GM04503 (cell line): ENCODE data around the gene AP2M1.
A peak's percentile ranks its signal among the peaks of the same experiment; 100 is the strongest.

Experiments used
- DNase-seq: peaks from one replicate; pipeline ENCODE4 v3.0.0-alpha.2; 2012; ENCODE audit warnings: low read depth

Gene AP2M1

GRCh38 chr3:184180165-184180564 lies 5.5 kb downstream of the AP2M1 start:
- DNase-seq: no peak

DNA sequence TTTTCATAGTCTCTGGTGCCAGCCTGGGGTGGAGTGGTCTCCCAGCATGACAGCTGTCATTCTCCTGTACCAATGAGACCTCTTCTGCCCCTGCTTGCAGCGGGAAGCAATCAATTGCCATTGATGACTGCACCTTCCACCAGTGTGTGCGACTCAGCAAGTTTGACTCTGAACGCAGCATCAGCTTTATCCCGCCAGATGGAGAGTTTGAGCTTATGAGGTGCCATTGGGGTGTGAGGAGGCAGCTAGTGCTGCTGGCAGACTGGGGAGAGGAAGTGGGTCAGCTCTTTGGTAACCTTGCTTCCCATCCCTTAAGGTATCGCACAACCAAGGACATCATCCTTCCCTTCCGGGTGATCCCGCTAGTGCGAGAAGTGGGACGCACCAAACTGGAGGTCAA lies 6.9 kb downstream of the AP2M1 start:
- no peak for DNase-seq

- DNase-seq: no peak
Observed at GRCh38 chr3:184183679-184184078, 9.0 kb downstream of the AP2M1 start.

GRCh38 chr3:184184546-184185230 lies 10.0 kb downstream of the AP2M1 start:
- DNase-seq: no peak

- DNase-seq: peak; percentile 87
Observed at GRCh38 chr3:184185461-184186183, 11.0 kb downstream of the AP2M1 start.

DNA sequence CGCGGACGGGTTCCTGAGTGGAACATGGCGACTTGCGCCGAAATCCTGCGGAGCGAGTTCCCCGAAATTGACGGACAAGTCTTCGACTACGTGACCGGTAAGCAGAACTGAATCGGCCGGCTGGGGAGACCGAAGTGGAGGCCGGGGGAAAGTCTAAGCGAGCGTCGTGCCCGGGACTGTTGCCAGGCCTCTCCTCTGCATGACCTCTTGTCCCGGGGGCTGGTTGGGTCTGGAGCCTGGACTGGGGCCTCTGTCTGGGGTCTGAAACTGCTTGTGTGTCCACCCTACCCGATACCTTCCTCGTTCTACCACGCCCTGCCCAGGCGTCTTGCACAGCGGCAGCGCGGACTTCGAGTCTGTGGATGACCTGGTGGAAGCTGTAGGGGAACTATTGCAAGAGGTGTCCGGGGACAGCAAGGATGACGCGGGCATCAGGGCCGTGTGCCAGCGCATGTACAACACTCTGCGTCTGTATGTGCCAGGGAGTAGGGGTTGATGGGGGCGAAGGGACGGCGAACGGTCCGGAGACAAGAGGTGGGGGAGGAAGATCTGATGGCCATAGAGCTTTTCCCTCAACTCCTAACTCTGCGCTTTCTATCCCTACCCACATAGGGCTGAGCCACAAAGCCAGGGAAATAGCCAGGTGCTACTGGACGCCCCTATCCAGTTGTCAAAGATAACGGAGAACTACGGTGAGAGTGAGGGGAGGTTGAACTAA lies 11.7 kb downstream of the AP2M1 start, which contains the start of gene ABCF3:
TSS of gene ABCF3 (plus strand) at position 16 of the 718 bp plus-strand sequence. CDS start at position 25, 9 bp downstream.
- no peak for DNase-seq

- no peak for DNase-seq
Observed at GRCh38 chr3:184186902-184187207, 12.2 kb downstream of the AP2M1 start.

- DNase-seq: no peak
Observed at GRCh38 chr3:184188080-184188479, 13.4 kb downstream of the AP2M1 start.

DNA sequence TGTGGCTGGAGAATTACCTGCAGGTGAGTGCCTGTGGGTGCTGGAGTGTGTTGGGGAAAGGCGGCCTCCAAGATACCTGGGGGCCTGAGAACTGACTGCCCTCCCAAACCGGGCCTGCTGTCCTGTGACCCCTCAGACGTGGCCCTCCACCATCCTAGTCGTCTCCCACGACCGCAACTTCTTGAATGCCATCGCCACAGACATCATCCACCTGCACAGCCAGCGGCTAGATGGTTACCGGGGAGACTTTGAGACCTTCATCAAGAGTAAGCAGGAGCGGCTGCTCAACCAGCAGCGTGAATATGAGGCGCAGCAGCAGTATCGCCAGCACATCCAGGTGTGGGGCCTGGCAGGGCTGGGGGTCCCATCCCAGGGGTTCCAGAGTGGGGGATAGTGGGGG lies 14.8 kb downstream of the AP2M1 start:
- no peak for DNase-seq

DNA sequence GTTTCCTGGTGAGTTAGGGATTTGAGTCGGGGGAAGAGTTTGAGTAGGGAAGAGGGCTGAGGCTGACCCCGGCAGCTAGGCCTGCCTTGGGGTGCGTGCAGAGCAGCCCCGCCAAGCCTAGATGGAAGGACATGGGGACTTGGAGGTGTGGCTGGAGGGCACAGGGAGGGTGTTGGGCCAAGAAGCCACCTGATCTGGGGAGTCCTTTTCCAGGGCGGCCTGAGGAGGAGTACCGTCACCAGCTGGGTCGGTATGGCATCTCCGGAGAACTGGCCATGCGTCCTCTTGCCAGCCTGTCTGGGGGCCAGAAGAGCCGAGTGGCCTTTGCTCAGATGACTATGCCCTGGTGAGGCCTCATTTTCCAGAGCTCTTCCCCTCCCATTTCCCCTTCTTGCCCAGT lies 18.2 kb downstream of the AP2M1 start:
- no peak for DNase-seq

- no peak for DNase-seq
Observed at GRCh38 chr3:184193991-184194539, 19.4 kb downstream of the AP2M1 start.

DNA sequence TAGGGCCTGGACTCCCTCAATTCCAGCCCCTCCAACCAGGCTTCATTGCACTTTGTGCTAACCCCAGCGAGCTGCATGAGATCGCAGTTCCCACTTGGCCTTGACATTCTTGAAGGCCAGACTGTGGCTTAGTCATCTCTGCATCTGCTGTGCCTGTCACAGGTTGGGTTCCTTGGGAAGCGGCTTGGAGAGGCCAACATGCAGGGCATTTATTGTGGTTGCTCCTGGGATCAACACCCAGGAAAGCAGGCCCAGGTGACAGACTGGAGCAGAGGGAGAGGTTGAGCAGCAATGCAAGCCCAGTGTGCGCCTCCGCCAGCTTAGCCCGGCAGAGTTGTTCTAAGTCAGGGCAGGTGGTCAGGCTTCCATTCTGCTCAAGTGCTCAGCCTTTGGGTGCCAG lies 21.9 kb downstream of the AP2M1 start:
- DNase-seq: no peak

DNA sequence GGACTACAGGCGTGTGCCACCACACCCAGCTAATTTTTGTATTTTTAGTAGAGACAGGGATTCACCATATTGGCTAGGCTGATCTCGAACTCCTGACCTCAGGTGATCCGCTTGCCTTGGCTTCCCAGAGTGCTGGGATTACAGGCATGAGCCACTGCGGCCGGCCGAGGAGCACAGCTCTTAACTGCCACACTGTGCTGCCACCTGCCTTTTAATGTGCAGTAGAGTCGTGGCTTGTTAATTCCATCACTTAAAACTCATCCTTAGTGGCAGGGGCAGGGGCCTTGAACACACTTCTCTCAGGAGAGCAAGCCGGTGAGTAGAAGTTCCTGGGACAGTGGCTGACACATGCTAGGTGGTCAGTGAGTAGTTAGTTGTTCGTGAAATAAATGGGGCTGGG lies 23.9 kb downstream of the AP2M1 start:
- DNase-seq: no peak

- no peak for DNase-seq
Observed at GRCh38 chr3:184200825-184201224, 26.2 kb downstream of the AP2M1 start.

DNA sequence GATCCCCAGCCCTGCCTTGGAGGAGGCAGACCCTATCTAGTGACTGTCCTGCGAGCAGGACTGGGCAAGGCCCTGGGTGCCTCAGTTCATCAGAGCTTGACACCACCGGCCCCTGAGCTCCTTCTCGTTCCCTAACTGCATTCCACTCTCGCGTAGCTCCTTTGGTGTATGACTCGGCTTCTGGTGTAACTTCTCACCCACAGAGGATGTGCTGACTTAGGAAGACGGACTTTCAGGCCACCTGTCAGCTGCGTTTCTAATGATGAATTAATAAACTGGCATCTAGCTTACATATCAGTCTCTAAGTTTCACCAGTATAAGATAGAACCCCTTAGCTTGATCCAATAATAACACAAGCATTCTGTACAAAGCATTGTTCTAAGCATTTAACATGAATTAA lies 28.9 kb downstream of the AP2M1 start:
- no peak for DNase-seq

DNA sequence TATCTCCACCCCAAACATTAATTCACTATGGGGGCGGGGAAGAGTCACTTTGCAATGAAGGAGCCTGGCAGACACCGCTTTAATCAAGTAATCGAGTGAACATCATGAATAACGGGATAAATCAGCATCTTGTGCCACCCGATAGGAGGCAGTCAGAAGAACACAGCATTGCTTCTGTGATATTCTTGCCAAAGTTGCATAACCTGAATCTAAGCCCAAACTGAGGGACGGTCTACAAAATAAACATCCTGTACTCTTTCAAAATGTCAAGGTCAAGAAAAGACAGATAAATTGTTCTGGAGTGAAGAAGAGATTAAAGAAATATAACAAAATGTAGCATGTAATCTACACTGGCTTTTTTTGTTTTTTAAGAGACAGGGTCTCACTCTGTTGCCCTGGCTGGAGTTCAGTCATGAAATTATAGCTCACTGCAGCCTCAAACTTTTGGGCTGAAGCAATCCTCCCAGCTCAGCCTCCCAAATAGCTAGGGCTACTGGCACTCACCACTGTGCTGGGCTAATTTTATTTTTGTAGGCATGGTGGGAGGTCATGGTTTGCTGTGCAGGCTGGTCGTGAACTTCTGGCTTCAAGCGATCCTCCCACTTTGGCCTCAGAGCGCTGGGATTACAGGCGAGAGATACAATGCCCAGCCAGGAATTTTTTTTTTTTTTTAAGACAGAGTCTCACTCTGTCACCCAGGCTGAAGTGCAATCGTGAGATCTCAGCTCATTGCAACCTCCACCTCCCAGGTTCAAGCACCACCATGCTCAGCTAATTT lies 34.7 kb downstream of the AP2M1 start:
- no peak for DNase-seq

DNA sequence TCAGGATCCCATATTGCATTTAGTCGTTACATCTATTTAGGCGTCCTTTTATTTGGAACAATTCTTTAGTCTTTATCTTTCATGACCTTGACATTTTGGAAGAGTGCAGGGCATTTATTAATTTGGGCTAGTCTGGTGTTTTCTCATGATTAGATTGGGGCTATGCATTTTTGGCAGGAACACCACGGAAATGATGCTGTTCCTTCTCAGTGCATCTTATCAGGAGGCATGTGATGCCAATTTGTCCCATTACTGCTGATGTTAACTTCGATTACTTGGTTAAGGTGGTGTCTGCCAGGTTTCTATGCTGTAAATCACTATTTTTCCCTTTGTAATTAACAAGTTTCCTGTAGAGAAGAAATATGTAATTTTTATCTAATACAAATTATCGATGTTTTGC lies 36.6 kb downstream of the AP2M1 start:
- DNase-seq: no peak

- DNase-seq: no peak
Observed at GRCh38 chr3:184211718-184212117, 37.1 kb downstream of the AP2M1 start.

GRCh38 chr3:184218814-184219213 lies 44.2 kb downstream of the AP2M1 start:
- DNase-seq: no peak

GRCh38 chr3:184222521-184222920 lies 47.9 kb downstream of the AP2M1 start:
- DNase-seq: no peak

DNA sequence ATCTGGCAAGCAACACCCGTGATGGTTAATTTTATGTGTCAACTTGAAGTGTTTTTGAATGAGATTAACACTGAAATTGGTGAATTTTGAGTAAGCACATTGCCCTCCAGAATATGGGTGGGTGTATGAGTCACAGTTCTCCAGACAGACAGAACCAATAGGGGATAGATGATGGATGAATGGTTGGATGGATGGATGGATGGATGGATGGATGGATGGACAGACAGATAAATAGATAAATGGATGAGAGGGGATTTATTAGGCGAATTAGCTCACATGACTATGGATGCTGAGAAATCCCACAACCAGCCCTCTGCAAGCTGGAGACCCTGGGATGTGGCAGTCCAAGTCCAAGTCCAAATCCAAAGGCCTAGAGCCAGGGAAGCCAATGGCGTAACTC lies 49.3 kb downstream of the AP2M1 start:
- no peak for DNase-seq

DNA sequence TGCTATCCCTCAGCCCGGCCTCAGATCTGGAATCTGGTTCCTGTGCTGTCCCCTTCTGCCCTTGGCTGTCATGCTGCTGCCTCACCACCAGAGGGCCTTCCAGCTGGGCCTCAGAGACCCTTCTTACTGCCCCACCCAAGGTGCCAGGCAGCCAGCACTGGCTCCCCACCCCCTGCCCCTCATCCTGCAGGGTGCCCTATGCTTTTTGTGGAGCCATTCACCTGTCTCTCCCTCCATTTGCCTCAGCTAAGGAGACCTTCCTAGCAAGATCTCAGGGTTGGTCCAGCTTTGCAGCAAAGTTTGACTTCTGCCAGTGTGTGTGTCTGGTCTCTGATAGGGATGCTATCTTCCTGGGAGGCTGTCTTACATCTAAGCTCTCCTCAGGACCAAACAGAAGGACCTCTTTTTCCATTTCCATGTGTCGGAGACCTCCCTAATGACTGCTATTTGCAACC lies 52.9 kb downstream of the AP2M1 start:
- no peak for DNase-seq
